ENCODE data around the gene HLF. TPM values are rescaled to one million over a fixed set of nuclear protein-coding genes. Genes with fewer than 3 reads are reported as not detected.

HLF gene
- total RNA-seq, 1 donor from 2014 or later: 0.26 TPM

DNA sequence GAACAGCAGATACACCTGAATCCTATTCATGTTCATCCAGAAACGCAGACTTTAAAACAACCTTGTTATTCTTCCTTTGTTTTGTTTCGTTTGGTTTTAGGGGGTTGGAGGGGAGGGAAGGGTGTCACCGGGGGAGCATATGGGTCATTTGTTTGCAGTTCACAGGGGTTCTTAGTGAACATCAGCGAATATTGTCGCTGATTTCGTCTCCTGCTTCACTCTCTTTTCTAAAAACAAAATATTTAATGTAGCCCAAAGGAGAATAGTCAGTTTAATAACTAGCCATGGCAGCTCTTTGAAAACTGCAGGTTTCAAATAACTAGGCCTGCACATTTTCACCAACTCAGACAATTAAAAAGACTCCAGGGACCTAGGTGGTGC, 37.6 kb downstream of the HLF start:
- no peak overlapping the region for H3K4me3 ChIP-seq (ENCODE audit: low read depth, low read length)
- DNase-seq (ENCODE audit: low read depth) (no peak), FAIRE-seq (no peak)
- no peaks in the 10 kb centered on the region for H3K27me3 ChIP-seq (ENCODE audit: control insufficient read depth, insufficient read depth, low read length)
- TF ChIP-seq CTCF (IDR thresholded peaks at IDR 0.05; ENCODE audit: insufficient read depth, low read length, severe bottlenecking): no peak
- H3K36me3 ChIP-seq (ENCODE audit: control insufficient read depth, insufficient read depth, low read length): no peaks in the 10 kb centered on the region

DNA sequence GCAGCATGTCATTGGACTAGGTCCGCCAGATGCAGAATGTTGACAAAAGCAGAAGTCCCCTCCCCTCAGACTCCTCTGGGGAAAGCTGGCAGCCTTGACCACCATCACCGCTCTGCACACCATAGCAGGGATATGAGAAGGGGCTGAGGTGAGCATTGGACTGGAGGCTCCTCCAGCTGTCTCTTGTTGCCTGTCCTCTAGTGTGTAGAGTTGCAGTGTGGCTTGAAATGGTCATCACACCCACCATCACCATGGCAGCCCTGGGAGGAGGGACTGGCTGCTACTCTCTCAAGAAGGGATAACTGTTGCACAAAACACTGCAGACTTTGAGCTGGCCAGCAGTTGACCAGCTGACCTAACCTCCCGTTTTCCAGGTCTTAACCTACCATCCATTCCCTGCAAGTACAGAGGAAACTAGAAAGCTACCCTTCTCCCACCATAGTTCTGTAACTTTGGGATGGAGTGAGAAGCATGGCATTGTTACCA, 38.3 kb downstream of the HLF start:
- TF ChIP-seq CTCF (IDR thresholded peaks at IDR 0.05; ENCODE audit: insufficient read depth, low read length, severe bottlenecking): no peak
- no peaks in the 10 kb centered on the region for H3K36me3 ChIP-seq (ENCODE audit: control insufficient read depth, insufficient read depth, low read length)
- DNase-seq (ENCODE audit: low read depth): no peak
- FAIRE-seq: no peak
- no peaks in the 10 kb centered on the region for H3K27me3 ChIP-seq (ENCODE audit: control insufficient read depth, insufficient read depth, low read length)
- H3K4me3 ChIP-seq (ENCODE audit: low read depth, low read length): no peak overlapping the region

GRCh38 chr17:55303701-55304145, 39.0 kb downstream of the HLF start:
- TF ChIP-seq CTCF (IDR thresholded peaks at IDR 0.05; ENCODE audit: insufficient read depth, low read length, severe bottlenecking): no peak
- H3K4me3 ChIP-seq (ENCODE audit: low read depth, low read length): no peak overlapping the region
- no peaks in the 10 kb centered on the region for H3K27me3 ChIP-seq (ENCODE audit: control insufficient read depth, insufficient read depth, low read length)
- no peaks in the 10 kb centered on the region for H3K36me3 ChIP-seq (ENCODE audit: control insufficient read depth, insufficient read depth, low read length)
- DNase-seq (ENCODE audit: low read depth): peak; percentile 38
- no peak for FAIRE-seq

DNA sequence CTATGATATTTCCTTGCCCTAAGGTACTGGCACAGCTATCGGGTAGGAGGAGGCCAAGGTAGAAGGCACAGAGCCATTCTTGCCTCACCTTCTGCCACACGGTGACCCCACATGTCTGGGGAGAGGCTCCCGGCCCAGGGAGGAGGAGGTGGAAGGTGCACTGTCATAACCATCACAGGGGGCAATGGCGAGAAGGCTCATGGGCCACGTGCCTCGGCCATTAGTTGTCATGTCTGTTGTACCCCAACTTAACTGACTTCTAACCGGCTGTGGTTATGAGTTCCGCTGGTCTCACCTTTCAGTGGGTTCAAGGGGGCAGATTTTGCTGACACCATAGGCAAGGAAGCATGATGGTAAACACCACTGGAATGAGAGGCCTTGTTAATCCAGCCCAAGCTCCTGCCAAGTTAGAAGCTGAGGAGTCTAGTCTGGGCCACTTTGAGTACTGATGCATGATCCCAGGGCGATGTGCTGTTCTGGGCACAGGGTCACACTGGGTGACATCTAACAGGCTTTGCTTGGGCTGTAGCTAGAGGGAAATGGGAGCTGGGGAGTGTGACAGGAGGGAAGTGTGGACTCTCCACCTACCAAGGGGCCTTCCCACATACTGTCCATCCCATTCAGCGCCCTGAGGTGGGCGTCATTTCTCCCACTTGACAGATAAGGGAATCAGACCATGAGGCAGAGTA, 39.6 kb downstream of the HLF start:
- TF ChIP-seq CTCF (IDR thresholded peaks at IDR 0.05; ENCODE audit: insufficient read depth, low read length, severe bottlenecking): no peak
- Histone ChIP-seq H3K4me3 (ENCODE audit: low read depth, low read length) (no peak overlapping the region), H3K27me3 (ENCODE audit: control insufficient read depth, insufficient read depth, low read length) (no peaks in the 10 kb centered on the region), H3K36me3 (ENCODE audit: control insufficient read depth, insufficient read depth, low read length) (no peaks in the 10 kb centered on the region)
- no peak for FAIRE-seq
- no peak for DNase-seq (ENCODE audit: low read depth)

DNA sequence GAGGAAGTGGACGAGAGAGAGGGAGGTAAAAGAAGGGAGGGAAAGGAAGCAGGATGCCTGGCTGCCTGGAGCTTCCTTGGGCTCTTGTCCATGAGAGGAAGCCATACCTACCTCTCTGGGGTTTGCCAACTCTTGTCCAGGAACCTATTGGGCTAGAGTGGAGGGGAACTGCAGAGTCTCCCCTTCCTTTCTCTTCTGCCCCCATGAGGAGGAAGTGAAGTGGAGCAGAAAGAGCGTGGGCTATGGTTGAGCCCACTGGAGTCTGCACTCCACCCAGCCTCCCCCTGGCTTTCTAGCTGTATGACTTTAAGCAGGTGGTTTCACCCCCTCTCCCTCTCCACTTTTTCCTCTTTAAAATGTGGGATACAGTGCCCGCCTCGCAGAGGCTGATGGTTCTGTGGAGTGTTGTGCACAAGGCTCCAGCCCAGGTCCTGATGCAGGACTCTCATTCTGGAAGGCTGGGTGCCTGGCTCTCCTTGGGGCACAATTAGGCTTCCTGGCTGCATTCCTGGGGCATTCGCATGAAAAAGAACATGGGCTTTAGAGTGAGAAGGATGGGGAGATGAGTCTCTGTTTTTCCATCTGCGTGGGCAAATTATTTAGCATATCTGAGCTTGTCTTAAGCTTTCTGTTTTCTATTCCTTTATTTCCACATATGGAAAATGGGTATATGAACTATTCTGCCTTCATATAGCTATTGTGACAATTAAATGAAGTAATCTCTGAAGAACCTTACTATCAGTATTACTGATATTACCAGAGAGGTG, 40.7 kb downstream of the HLF start:
- Histone ChIP-seq H3K4me3 (ENCODE audit: low read depth, low read length) (no peak overlapping the region), H3K36me3 (ENCODE audit: control insufficient read depth, insufficient read depth, low read length) (no peaks in the 10 kb centered on the region), H3K27me3 (ENCODE audit: control insufficient read depth, insufficient read depth, low read length) (no peaks in the 10 kb centered on the region)
- no peak for FAIRE-seq
- DNase-seq (ENCODE audit: low read depth): no peak
- TF ChIP-seq CTCF (IDR thresholded peaks at IDR 0.05; ENCODE audit: insufficient read depth, low read length, severe bottlenecking): no peak
